Loucy (cell line): ENCODE data around the gene SLC46A3.
A peak's percentile ranks its signal among the peaks of the same experiment; 100 is the strongest.

Experiments used
- CTCF ChIP-seq: fragments of 200-600 bp; sonication (generic); conservative IDR thresholded peaks from 2 replicates; pipeline ENCODE4 v1.5.1; 2014; ENCODE audit warnings: mild to moderate bottlenecking, antibody characterized with exemption, low read length
- EZH2phosphoT487 ChIP-seq: fragments of 200-600 bp; IDR thresholded peaks from 2 replicates; pipeline ENCODE4 v1.6.1; 2018; ENCODE audit warnings: antibody characterized with exemption, mild to moderate bottlenecking, moderate library complexity, borderline replicate concordance

- TF ChIP-seq CTCF (peak; percentile 31), EZH2phosphoT487 (no peak)
These were observed 40.0 kb downstream of the SLC46A3 start for GRCh38 chr13:28678809-28679208.
